Measurements from ENCODE around the gene FAM81A.

DNA sequence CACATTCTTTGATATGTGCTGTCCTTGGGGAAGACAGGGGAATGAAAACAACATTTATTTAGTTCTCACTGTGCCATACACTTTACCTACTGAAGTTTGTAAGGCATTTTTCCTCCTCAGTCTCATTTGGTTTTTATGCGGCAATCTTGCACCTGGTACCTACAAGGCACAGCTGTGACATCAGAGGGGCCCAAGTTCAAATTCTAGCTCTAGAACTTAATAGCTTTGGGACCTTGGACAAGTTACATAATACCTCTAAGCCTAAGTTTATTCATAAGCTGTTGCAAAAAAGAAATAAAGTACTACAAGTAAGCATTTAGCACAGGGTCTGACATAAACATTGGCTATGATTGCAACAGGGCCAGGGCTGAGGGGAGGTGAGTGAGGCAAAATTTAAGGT is 5.6 kb upstream of the FAM81A start:
- TF ChIP-seq, protein P1, sequence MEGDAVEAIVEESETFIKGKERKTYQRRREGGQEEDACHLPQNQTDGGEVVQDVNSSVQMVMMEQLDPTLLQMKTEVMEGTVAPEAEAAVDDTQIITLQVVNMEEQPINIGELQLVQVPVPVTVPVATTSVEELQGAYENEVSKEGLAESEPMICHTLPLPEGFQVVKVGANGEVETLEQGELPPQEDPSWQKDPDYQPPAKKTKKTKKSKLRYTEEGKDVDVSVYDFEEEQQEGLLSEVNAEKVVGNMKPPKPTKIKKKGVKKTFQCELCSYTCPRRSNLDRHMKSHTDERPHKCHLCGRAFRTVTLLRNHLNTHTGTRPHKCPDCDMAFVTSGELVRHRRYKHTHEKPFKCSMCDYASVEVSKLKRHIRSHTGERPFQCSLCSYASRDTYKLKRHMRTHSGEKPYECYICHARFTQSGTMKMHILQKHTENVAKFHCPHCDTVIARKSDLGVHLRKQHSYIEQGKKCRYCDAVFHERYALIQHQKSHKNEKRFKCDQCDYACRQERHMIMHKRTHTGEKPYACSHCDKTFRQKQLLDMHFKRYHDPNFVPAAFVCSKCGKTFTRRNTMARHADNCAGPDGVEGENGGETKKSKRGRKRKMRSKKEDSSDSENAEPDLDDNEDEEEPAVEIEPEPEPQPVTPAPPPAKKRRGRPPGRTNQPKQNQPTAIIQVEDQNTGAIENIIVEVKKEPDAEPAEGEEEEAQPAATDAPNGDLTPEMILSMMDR (IDR thresholded peaks at IDR 0.05) = no peak
- TF ChIP-seq POLR2A (IDR thresholded peaks at IDR 0.05) = no peak

Measured in gastroesophageal sphincter (tissue), 3 donors.